PFSK-1 (cell line): Measurements from ENCODE around the gene RASSF7.

Experiments used
- FOXP2 ChIP-seq: optimal IDR thresholded peaks from 2 replicates; pipeline ENCODE3; 2011; ENCODE audit warnings: borderline replicate concordance, control low read depth, inconsistent platforms; ENCODE audit not compliant: insufficient read depth; ENCODE audit errors: extremely low read length, extremely low read depth
- POLR2AphosphoS5 ChIP-seq: IDR thresholded peaks from 2 replicates; pipeline ENCODE4 v1.6.1; 2012; ENCODE audit warnings: low read depth, mild to moderate bottlenecking, control low read depth, low read length, moderate library complexity
- SIN3A ChIP-seq: IDR thresholded peaks from 2 replicates; pipeline ENCODE4 v1.6.1; 2012; ENCODE audit warnings: mild to moderate bottlenecking, low read length, moderate library complexity, borderline replicate concordance; ENCODE audit not compliant: insufficient read depth
- TAF1 ChIP-seq: IDR thresholded peaks from 2 replicates; pipeline ENCODE4 v1.6.1; 2012; ENCODE audit warnings: low read length, control low read depth, borderline replicate concordance; ENCODE audit not compliant: insufficient read depth

DNA sequence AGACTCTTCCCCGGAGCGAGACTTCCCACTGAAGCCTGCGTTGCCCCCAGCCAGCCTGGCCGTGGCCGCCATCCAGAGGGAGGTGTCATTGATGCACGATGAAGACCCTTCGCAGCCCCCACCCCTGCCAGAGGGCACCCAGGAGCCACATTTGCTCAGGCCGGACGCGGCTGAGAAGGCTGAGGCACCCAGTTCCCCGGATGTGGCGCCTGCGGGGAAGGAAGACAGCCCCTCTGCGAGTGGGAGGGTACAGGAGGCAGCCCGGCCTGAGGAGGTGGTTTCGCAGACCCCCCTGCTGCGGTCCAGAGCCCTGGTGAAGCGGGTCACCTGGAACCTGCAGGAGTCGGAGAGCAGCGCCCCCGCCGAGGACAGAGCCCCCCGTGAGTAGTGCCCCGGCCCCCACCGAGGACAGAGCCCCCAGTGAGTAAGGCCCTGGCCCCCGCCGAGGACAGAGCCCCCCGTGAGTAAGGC, 48.6 kb downstream of the RASSF7 start:
- TF ChIP-seq POLR2AphosphoS5, result no peak
- TF ChIP-seq FOXP2, result no peak
- TF ChIP-seq SIN3A, result no peak
- TF ChIP-seq TAF1, result no peak
